ENCODE measurements around the gene MYO3B. TPM values are rescaled to one million over a fixed set of nuclear protein-coding genes. Genes with fewer than 3 reads are reported as not detected.

Gene MYO3B
- total RNA-seq, 1 donor from 2014 or later = not detected

- Mint-ChIP-seq H3K4me3 (ENCODE audit: low read depth) (no peak overlapping the region), H3K27me3 (peaks cover 41% of the 10 kb centered on the region), H3K9me3 (ENCODE audit: low read depth) (no peaks in the 10 kb centered on the region), H3K4me1 (ENCODE audit: low read depth) (peaks cover 3% of the 10 kb centered on the region), H3K27ac (no peak overlapping the region), H3K36me3 (ENCODE audit: insufficient read depth) (no peaks in the 10 kb centered on the region)
- no peak for TF ChIP-seq CTCF (IDR thresholded peaks at IDR 0.05; ENCODE audit: unreplicated experiment)
- no peak for DNase-seq (ENCODE audit: low spot score, unreplicated experiment)
Observed at GRCh38 chr2:170360546-170361089, 182.7 kb downstream of the MYO3B start.

GRCh38 chr2:170361090-170361936 lies 183.4 kb downstream of the MYO3B start:
- Mint-ChIP-seq H3K9me3 (ENCODE audit: low read depth) (no peaks in the 10 kb centered on the region), H3K4me3 (ENCODE audit: low read depth) (no peak overlapping the region), H3K27me3 (peaks cover 46% of the 10 kb centered on the region), H3K4me1 (ENCODE audit: low read depth) (peaks cover 3% of the 10 kb centered on the region), H3K27ac (no peak overlapping the region), H3K36me3 (ENCODE audit: insufficient read depth) (no peaks in the 10 kb centered on the region)
- peak; percentile 79 for TF ChIP-seq CTCF (IDR thresholded peaks at IDR 0.05; ENCODE audit: unreplicated experiment)
- DNase-seq (ENCODE audit: low spot score, unreplicated experiment) = peak; percentile 27

GRCh38 chr2:170362313-170362870 lies 184.4 kb downstream of the MYO3B start:
- H3K27me3 Mint-ChIP-seq = peaks cover 55% of the 10 kb centered on the region
- no peaks in the 10 kb centered on the region for H3K36me3 Mint-ChIP-seq (ENCODE audit: insufficient read depth)
- H3K4me1 Mint-ChIP-seq (ENCODE audit: low read depth) = peaks cover 3% of the 10 kb centered on the region
- DNase-seq (ENCODE audit: low spot score, unreplicated experiment) = no peak
- H3K27ac Mint-ChIP-seq = no peak overlapping the region
- H3K4me3 Mint-ChIP-seq (ENCODE audit: low read depth) = no peak overlapping the region
- H3K9me3 Mint-ChIP-seq (ENCODE audit: low read depth) = no peaks in the 10 kb centered on the region
- no peak for TF ChIP-seq CTCF (IDR thresholded peaks at IDR 0.05; ENCODE audit: unreplicated experiment)

- peaks cover 3% of the 10 kb centered on the region for H3K4me1 Mint-ChIP-seq (ENCODE audit: low read depth)
- H3K27me3 Mint-ChIP-seq = peaks cover 59% of the 10 kb centered on the region
Observed at GRCh38 chr2:170362871-170363631, 185.1 kb downstream of the MYO3B start.

More at GRCh38 chr2:170362871-170363631, 185.1 kb downstream of the MYO3B start:
- H3K36me3 Mint-ChIP-seq (ENCODE audit: insufficient read depth) = no peaks in the 10 kb centered on the region
- H3K27ac Mint-ChIP-seq = no peak overlapping the region
- H3K4me3 Mint-ChIP-seq (ENCODE audit: low read depth) = no peak overlapping the region
- H3K9me3 Mint-ChIP-seq (ENCODE audit: low read depth) = no peaks in the 10 kb centered on the region
- no peak for DNase-seq (ENCODE audit: low spot score, unreplicated experiment)
- TF ChIP-seq CTCF (IDR thresholded peaks at IDR 0.05; ENCODE audit: unreplicated experiment) = no peak

All from progenitor cell of endocrine pancreas (in vitro differentiated cells).